ENCODE results near the gene PPARA. TPM values are rescaled to one million over a fixed set of nuclear protein-coding genes. Genes with fewer than 3 reads are reported as not detected.

The PPARA gene
- total and polyA plus RNA-seq, 2 donors (not counting 1 experiment from before 2014, with no cell fraction given): 4.1 to 29.8 TPM

- no peaks in the 10 kb centered on the region for H4K20me1 ChIP-seq (ENCODE audit: control insufficient read depth, insufficient read depth, low read length, poor library complexity, severe bottlenecking)
- no peaks in the 10 kb centered on the region for H3K27me3 ChIP-seq (replicated peaks in 1 of 4; ENCODE audit: control extremely low read depth in 1 of 4, control insufficient read depth in 3 of 4, insufficient read depth in 4 of 4, low read length in 3 of 4)
- ChIA-PET CTCF (interaction anchor here (0.6 to 14.1 kb wide), 11 partner anchors 7 to 188 kb away, joined by 3 to 533 read pairs (median 3); no protein-coding TSS in a partner anchor), POLR2A (interaction anchor here (0.6 to 0.8 kb wide), 2 partner anchors 42 to 101 kb away, joined by 3 to 11 read pairs; no protein-coding TSS in a partner anchor)
- H3K9ac ChIP-seq (ENCODE audit: low read length): no peak overlapping the region
- no peaks in the 10 kb centered on the region for H3K4me1 Mint-ChIP-seq
- ATAC-seq (ENCODE audit: low read depth) (no peak), DNase-seq (no peak)
- intact Hi-C loops (cut with micrococcal nuclease): loop anchor here (5.0 kb wide), 2 partner anchors 42 to 57 kb away; no protein-coding TSS in a partner anchor
- peaks cover 0 to 8% of the 10 kb centered on the region in 2 donors for H3K4me1 ChIP-seq (ENCODE audit: control insufficient read depth in 2 of 2, insufficient read depth in 2 of 2, low read length in 2 of 2)
- H3K27me3 Mint-ChIP-seq: no peaks in the 10 kb centered on the region
- no peak overlapping the region for H3K4me3 ChIP-seq (ENCODE audit: control extremely low read depth in 1 of 5, extremely low read depth in 1 of 5, insufficient read depth in 1 of 5, low read depth in 2 of 5, low read length in 4 of 5)
- 65% methylated on average over 10 of the region's 15 CpGs for WGBS (ENCODE audit: insufficient coverage)
- no peak overlapping the region for H2AFZ ChIP-seq (ENCODE audit: insufficient read depth, low read depth, low read length, poor library complexity, severe bottlenecking)
- H3K9me3 ChIP-seq (ENCODE audit: control extremely low read depth in 1 of 3, control insufficient read depth in 2 of 3, insufficient read depth in 1 of 3, low read length in 2 of 3): no peaks in the 10 kb centered on the region
- no peak overlapping the region for H3K4me3 Mint-ChIP-seq
- H3K27ac ChIP-seq (ENCODE audit: low read length in 2 of 2): no peak overlapping the region
- H3K9me3 Mint-ChIP-seq (ENCODE audit: insufficient read depth): no peaks in the 10 kb centered on the region
- TF ChIP-seq EZH2 (IDR thresholded peaks at IDR 0.05; ENCODE audit: borderline replicate concordance, insufficient read depth, low read depth, low read length, poor library complexity, severe bottlenecking) (no peak), CTCF (IDR thresholded peaks at IDR 0.05) (no peak)
- no peaks in the 10 kb centered on the region for H3K36me3 ChIP-seq (replicated peaks in 1 of 2; ENCODE audit: control extremely low read depth in 1 of 2, control insufficient read depth in 1 of 2, extremely low read depth in 1 of 2, insufficient read depth in 2 of 2, low read length in 1 of 2)
- no peaks in the 10 kb centered on the region for H3K79me2 ChIP-seq (ENCODE audit: control insufficient read depth, insufficient read depth, low read length)
- no peak overlapping the region for H3K4me2 ChIP-seq (replicated peaks; ENCODE audit: low read depth, low read length, poor library complexity, severe bottlenecking)
- H3K27ac Mint-ChIP-seq: no peak overlapping the region
These were observed 35.6 kb upstream of the PPARA start for GRCh38 chr22:46114518-46115387.

- Histone ChIP-seq H3K9me3 (ENCODE audit: control extremely low read depth in 1 of 3, control insufficient read depth in 2 of 3, insufficient read depth in 1 of 3, low read length in 2 of 3) (no peaks in the 10 kb centered on the region), H3K4me3 (ENCODE audit: control extremely low read depth in 1 of 5, extremely low read depth in 1 of 5, insufficient read depth in 1 of 5, low read depth in 2 of 5, low read length in 4 of 5) (no peak overlapping the region), H3K4me2 (replicated peaks; ENCODE audit: low read depth, low read length, poor library complexity, severe bottlenecking) (no peak overlapping the region), H3K9ac (ENCODE audit: low read length) (no peak overlapping the region), H3K36me3 (replicated peaks in 1 of 2; ENCODE audit: control extremely low read depth in 1 of 2, control insufficient read depth in 1 of 2, extremely low read depth in 1 of 2, insufficient read depth in 2 of 2, low read length in 1 of 2) (no peaks in the 10 kb centered on the region), H3K4me1 (ENCODE audit: control insufficient read depth in 2 of 2, insufficient read depth in 2 of 2, low read length in 2 of 2) (peaks cover 0 to 8% of the 10 kb centered on the region in 2 donors), H4K20me1 (ENCODE audit: control insufficient read depth, insufficient read depth, low read length, poor library complexity, severe bottlenecking) (no peaks in the 10 kb centered on the region), H3K27me3 (replicated peaks in 1 of 4; ENCODE audit: control extremely low read depth in 1 of 4, control insufficient read depth in 3 of 4, insufficient read depth in 4 of 4, low read length in 3 of 4) (no peaks in the 10 kb centered on the region), H2AFZ (ENCODE audit: insufficient read depth, low read depth, low read length, poor library complexity, severe bottlenecking) (no peak overlapping the region), H3K27ac (ENCODE audit: low read length in 2 of 2) (no peak overlapping the region), H3K79me2 (ENCODE audit: control insufficient read depth, insufficient read depth, low read length) (no peaks in the 10 kb centered on the region)
- no peak overlapping the region for H3K27ac Mint-ChIP-seq
- DNase-seq: no peak
- POLR2A ChIA-PET: no interaction called here
- intact Hi-C loops (cut with micrococcal nuclease): loop anchor here (5.0 kb wide), 2 partner anchors 43 to 58 kb away; no protein-coding TSS in a partner anchor
- H3K9me3 Mint-ChIP-seq (ENCODE audit: insufficient read depth): no peaks in the 10 kb centered on the region
- CTCF ChIA-PET: interaction anchor here (0.8 to 14.1 kb wide), 8 partner anchors 79 to 187 kb away, joined by 3 to 533 read pairs (median 4); no protein-coding TSS in a partner anchor
- no peak overlapping the region for H3K4me3 Mint-ChIP-seq
- 91% methylated on average over 3 of the region's 4 CpGs for WGBS (ENCODE audit: insufficient coverage)
- H3K27me3 Mint-ChIP-seq: no peaks in the 10 kb centered on the region
- no peak for TF ChIP-seq CTCF (IDR thresholded peaks at IDR 0.05)
- no peak for ATAC-seq (ENCODE audit: low read depth)
- H3K4me1 Mint-ChIP-seq: no peaks in the 10 kb centered on the region
These were observed 35.0 kb upstream of the PPARA start for GRCh38 chr22:46115388-46115678.

Measured in B cell (primary cell).